Stimulated activated CD8-positive, alpha-beta memory T cell treated with anti-CD3 and anti-CD28 coated beads, Interleukin-4, amount 100 ng/mL, for 1 hour (primary cell): ENCODE measurements around the gene SEZ6L2.
A peak's percentile ranks its signal among the peaks of the same experiment; 100 is the strongest.
"Not testable (repeated sequence)": the region's sequence is repeated elsewhere in the genome, so short reads cannot be mapped to it uniquely, and the experiment has no call there.

ENCODE experiments used
- DNase-seq, 2 donors: peaks; one replicate each; pipeline ENCODE4 v3.0.0-alpha.2; 2020; ENCODE audit warnings: low read depth in 2 of 2, low spot score in 1 of 2

The SEZ6L2 gene

GRCh38 chr16:29858149-29858849 lies 41.1 kb downstream of the SEZ6L2 start:
- DNase-seq = no peak

GRCh38 chr16:29857133-29857760 lies 42.1 kb downstream of the SEZ6L2 start:
- DNase-seq = no peak

GRCh38 chr16:29854520-29855100 lies 44.7 kb downstream of the SEZ6L2 start:
- no peak for DNase-seq

- DNase-seq = no peak
Measured at GRCh38 chr16:29852654-29853053, 46.7 kb downstream of the SEZ6L2 start.

GRCh38 chr16:29850998-29851397 lies 48.4 kb downstream of the SEZ6L2 start:
- DNase-seq = no peak

- no peak for DNase-seq
Measured at GRCh38 chr16:29849505-29849904, 49.8 kb downstream of the SEZ6L2 start.

GRCh38 chr16:29848420-29849297 lies 50.7 kb downstream of the SEZ6L2 start:
- peak; percentile 58 to 72 for DNase-seq

GRCh38 chr16:29845656-29846055 lies 53.7 kb downstream of the SEZ6L2 start:
- no peak for DNase-seq

GRCh38 chr16:29844575-29845331 lies 54.6 kb downstream of the SEZ6L2 start:
- no peak for DNase-seq

- no peak for DNase-seq
Measured at GRCh38 chr16:29843931-29844330, 55.4 kb downstream of the SEZ6L2 start.

GRCh38 chr16:29842732-29843346 lies 56.5 kb downstream of the SEZ6L2 start:
- DNase-seq = no peak

- no peak for DNase-seq
Measured at GRCh38 chr16:29841631-29842030, 57.7 kb downstream of the SEZ6L2 start.

GRCh38 chr16:29840240-29840639 lies 59.1 kb downstream of the SEZ6L2 start:
- no peak for DNase-seq

- DNase-seq = no peak
Measured at GRCh38 chr16:29839822-29840221, 59.5 kb downstream of the SEZ6L2 start.

GRCh38 chr16:29837841-29838240 lies 61.5 kb downstream of the SEZ6L2 start:
- DNase-seq = no peak

GRCh38 chr16:29836623-29837022 lies 62.7 kb downstream of the SEZ6L2 start:
- DNase-seq = no peak

GRCh38 chr16:29835926-29836325 lies 63.4 kb downstream of the SEZ6L2 start:
- DNase-seq = no peak

GRCh38 chr16:29834079-29834478 lies 65.3 kb downstream of the SEZ6L2 start:
- DNase-seq = no peak

GRCh38 chr16:29833219-29833618 lies 66.1 kb downstream of the SEZ6L2 start:
- DNase-seq = not testable (repeated sequence)

- DNase-seq = no peak
Measured at GRCh38 chr16:29831490-29831889, 67.9 kb downstream of the SEZ6L2 start.
